GM12878 (cell line): Measurements from ENCODE around the gene XPO6.

Source experiments
- ASH2L ChIP-seq: fragments of 300-600, 200-600 bp; sonication (generic); IDR thresholded peaks from 2 replicates; pipeline ENCODE4 v1.6.1; 2017; ENCODE audit warnings: low read depth, mild to moderate bottlenecking, borderline replicate concordance
- ETV6 ChIP-seq, 2 experiments: fragments of 450-650 bp in 1 of 2; IDR thresholded peaks in 1 of 2; conservative IDR thresholded peaks in 1 of 2; 2 replicates each; pipeline ENCODE4 v1.6.1; 2014; ENCODE audit warnings: antibody characterized with exemption in 1 of 2, borderline replicate concordance in 1 of 2, low read depth in 1 of 2, mild to moderate bottlenecking in 1 of 2, moderate library complexity in 1 of 2
- SIN3A ChIP-seq: IDR thresholded peaks from 2 replicates; pipeline ENCODE4 v1.6.1; 2012; ENCODE audit warnings: low read depth, low read length, improper control_type of control experiment
- ZNF274 ChIP-seq: IDR thresholded peaks from one replicate; pipeline ENCODE4 v1.8.0; 2011; ENCODE audit not compliant: insufficient read length, insufficient read depth
- TF ChIP-seq, protein P1 (sequence below), 3 experiments: IDR thresholded peaks in 2 of 3; conservative IDR thresholded peaks in 1 of 3; 2 replicates each; pipeline ENCODE4 v1.5.1; 2011; ENCODE audit warnings: low read depth in 3 of 3, low read length in 3 of 3, mild to moderate bottlenecking in 3 of 3, control low read depth in 2 of 3, moderate library complexity in 2 of 3, inconsistent platforms in 1 of 3, mixed read lengths in 1 of 3; ENCODE audit not compliant: control insufficient read depth in 2 of 3, insufficient read depth in 1 of 3; ENCODE audit errors: extremely low read depth in 1 of 3
- TF ChIP-seq, protein P2 (sequence below): IDR thresholded peaks from 2 replicates; pipeline ENCODE4 v1.6.1; 2012; ENCODE audit warnings: low read depth, low read length, improper control_type of control experiment
- TF ChIP-seq, protein P3 (sequence below): IDR thresholded peaks from 2 replicates; pipeline ENCODE4 v1.6.1; 2012; ENCODE audit warnings: low read length, inconsistent platforms
- TF ChIP-seq, protein P4 (sequence below): IDR thresholded peaks from 2 replicates; pipeline ENCODE4 v1.6.1; 2012; ENCODE audit warnings: mild to moderate bottlenecking, low read depth, low read length

DNA sequence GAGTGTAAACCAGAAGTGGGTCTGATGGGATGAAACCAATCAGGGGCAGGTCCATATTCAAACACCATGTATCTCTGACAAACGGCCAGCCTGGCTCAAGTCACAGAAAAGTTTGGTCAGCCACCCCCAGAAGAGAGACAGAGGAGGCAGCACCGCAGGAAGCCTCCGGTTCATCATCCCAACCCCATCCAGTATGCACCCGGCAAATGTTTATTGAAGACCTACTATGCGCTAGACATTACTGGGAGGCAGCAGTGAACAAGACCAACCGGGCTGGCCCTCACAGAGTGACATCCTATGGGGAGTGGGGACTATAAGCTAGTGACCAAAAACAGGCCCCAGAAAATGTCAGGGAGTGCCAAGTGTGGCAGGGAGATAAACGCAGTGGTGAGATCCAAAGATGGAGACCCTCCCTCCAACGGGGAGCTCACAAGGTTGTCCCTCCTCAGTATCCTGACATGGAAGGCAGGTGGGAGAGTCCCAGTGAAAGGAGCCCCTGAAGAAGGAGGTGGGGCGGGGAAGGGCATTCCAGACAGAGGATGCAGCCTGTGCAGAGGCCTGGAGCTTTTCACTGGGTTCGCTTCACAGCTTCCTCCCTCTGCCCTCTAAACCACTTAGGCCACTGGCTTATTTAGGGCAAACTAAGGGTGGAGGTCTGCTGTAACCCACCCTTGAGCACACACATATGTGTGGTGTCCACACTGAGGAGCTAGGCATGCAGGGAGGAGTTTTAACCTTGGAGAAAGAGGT is 150.2 kb downstream of the XPO6 start:
- TF ChIP-seq, protein P1, sequence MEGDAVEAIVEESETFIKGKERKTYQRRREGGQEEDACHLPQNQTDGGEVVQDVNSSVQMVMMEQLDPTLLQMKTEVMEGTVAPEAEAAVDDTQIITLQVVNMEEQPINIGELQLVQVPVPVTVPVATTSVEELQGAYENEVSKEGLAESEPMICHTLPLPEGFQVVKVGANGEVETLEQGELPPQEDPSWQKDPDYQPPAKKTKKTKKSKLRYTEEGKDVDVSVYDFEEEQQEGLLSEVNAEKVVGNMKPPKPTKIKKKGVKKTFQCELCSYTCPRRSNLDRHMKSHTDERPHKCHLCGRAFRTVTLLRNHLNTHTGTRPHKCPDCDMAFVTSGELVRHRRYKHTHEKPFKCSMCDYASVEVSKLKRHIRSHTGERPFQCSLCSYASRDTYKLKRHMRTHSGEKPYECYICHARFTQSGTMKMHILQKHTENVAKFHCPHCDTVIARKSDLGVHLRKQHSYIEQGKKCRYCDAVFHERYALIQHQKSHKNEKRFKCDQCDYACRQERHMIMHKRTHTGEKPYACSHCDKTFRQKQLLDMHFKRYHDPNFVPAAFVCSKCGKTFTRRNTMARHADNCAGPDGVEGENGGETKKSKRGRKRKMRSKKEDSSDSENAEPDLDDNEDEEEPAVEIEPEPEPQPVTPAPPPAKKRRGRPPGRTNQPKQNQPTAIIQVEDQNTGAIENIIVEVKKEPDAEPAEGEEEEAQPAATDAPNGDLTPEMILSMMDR (IDR thresholded peaks at IDR 0.05 in 2 of 3, conservative IDR thresholded peaks at IDR 0.05 in 1 of 3; ENCODE audit: control insufficient read depth in 2 of 3, extremely low read depth in 1 of 3, insufficient read depth in 1 of 3, low read depth in 3 of 3, low read length in 3 of 3) = no peak
- TF ChIP-seq ASH2L = no peak
- TF ChIP-seq, protein P2, sequence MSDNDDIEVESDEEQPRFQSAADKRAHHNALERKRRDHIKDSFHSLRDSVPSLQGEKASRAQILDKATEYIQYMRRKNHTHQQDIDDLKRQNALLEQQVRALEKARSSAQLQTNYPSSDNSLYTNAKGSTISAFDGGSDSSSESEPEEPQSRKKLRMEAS = no peak
- TF ChIP-seq, protein P3, sequence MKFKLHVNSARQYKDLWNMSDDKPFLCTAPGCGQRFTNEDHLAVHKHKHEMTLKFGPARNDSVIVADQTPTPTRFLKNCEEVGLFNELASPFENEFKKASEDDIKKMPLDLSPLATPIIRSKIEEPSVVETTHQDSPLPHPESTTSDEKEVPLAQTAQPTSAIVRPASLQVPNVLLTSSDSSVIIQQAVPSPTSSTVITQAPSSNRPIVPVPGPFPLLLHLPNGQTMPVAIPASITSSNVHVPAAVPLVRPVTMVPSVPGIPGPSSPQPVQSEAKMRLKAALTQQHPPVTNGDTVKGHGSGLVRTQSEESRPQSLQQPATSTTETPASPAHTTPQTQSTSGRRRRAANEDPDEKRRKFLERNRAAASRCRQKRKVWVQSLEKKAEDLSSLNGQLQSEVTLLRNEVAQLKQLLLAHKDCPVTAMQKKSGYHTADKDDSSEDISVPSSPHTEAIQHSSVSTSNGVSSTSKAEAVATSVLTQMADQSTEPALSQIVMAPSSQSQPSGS = no peak
- TF ChIP-seq ZNF274 = no peak
- TF ChIP-seq, protein P4, sequence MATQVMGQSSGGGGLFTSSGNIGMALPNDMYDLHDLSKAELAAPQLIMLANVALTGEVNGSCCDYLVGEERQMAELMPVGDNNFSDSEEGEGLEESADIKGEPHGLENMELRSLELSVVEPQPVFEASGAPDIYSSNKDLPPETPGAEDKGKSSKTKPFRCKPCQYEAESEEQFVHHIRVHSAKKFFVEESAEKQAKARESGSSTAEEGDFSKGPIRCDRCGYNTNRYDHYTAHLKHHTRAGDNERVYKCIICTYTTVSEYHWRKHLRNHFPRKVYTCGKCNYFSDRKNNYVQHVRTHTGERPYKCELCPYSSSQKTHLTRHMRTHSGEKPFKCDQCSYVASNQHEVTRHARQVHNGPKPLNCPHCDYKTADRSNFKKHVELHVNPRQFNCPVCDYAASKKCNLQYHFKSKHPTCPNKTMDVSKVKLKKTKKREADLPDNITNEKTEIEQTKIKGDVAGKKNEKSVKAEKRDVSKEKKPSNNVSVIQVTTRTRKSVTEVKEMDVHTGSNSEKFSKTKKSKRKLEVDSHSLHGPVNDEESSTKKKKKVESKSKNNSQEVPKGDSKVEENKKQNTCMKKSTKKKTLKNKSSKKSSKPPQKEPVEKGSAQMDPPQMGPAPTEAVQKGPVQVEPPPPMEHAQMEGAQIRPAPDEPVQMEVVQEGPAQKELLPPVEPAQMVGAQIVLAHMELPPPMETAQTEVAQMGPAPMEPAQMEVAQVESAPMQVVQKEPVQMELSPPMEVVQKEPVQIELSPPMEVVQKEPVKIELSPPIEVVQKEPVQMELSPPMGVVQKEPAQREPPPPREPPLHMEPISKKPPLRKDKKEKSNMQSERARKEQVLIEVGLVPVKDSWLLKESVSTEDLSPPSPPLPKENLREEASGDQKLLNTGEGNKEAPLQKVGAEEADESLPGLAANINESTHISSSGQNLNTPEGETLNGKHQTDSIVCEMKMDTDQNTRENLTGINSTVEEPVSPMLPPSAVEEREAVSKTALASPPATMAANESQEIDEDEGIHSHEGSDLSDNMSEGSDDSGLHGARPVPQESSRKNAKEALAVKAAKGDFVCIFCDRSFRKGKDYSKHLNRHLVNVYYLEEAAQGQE = no peak
- TF ChIP-seq ETV6 (conservative IDR thresholded peaks at IDR 0.05 in 1 of 2, IDR thresholded peaks at IDR 0.05 in 1 of 2; ENCODE audit: borderline replicate concordance in 1 of 2, low read depth in 1 of 2) = no peak
- no peak for TF ChIP-seq SIN3A
